RPMI7951 (cell line): ENCODE data around the gene IGFBP4. TPM values are rescaled to one million over a fixed set of nuclear protein-coding genes. Genes with fewer than 3 reads are reported as not detected.

ENCODE experiments used
- DNase-seq: peaks from one replicate; pipeline ENCODE4 v3.0.0-alpha.2; 2012; ENCODE audit warnings: low read depth
- total RNA-seq: library from RNA; depleted of rRNA; stranded (reverse); fragments of >200 nt; shearing (Covaris generic); gene quantifications from 2 replicates; pipeline ENCODE4 v1.2.3, GENCODE V29; 2014; rRNA removed

The IGFBP4 gene
- total RNA-seq, 1 experiment from 2014 or later = 2.3 TPM

GRCh38 chr17:40490289-40490853, 47.1 kb downstream of the IGFBP4 start:
- no peak for DNase-seq

DNA sequence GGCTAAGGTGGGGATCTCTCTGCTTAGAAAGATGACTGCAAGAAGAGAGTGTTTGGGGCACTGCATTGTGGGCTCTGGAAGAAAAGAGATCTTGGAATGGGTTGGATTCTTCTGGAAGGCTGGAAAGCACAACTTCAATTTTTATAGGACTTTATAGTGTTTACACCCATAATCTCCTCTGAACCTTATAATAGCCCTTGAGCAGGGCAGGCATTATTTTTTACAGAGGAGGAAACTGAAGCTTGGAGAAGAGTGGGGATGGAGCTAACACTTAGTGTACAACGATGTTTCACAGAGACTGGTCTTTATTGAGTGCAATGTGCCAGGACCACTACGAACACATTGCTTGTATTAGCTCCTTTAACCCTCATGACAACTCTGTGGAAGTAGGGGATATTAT, 47.7 kb downstream of the IGFBP4 start:
- DNase-seq = no peak

GRCh38 chr17:40491486-40491885, 48.2 kb downstream of the IGFBP4 start:
- DNase-seq = no peak

DNA sequence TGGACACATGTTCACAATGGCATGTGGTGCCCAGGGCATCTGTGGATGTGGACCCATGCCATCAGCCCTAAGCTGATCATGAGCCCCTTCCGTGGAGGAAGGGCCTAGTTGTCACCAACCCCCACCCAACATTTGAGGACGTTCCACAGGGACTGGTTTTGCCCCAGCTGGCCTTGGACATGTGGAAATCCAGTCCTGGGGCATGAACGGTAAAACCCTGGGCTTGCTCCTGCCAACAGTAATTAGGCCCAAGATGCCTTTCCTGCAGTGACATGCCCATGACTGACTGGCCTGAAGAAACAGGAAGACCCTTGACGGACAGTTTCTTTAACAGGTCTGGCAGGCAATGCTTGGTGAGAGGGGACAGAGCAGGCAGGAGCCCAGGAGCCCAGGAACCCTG, 50.4 kb downstream of the IGFBP4 start:
- no peak for DNase-seq

DNA sequence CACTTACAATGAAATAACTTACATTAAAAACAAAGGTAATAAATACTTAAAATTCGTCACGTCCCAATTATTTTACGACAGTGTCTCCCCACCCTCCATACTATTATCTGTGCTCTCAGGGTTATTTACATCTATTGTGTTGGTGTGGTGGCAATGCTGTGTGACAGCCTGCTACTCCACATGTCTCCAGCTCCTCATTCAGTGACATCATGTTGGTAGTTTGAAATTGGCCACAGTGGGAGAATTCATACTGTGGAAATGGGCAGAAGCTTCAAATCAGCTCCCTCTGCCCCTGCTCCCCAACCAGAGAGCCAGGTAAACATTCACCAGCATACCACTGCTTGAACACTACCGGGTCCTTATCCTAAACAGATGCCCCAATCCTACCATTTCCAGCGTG, 51.9 kb downstream of the IGFBP4 start:
- DNase-seq = no peak

DNA sequence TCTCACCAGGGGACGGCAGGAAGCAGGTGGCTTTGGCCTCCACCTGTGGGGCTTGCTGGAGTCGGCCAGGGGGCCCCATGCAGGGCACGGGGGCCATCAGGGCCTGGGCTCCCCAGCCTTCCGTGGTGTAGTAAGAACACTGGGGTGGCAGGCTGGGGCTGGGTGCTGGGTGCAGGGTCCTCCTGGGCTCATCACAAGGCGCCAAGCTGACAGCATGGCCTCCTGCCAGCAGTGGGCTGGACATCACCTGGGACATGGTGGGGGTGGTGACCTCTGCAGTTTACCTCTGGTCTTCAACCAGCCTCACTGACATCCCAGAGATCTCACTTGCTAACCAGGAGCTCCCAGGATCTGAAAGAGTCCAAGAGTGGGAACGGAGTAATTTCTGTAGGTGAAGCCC, 52.9 kb downstream of the IGFBP4 start:
- DNase-seq = no peak

DNA sequence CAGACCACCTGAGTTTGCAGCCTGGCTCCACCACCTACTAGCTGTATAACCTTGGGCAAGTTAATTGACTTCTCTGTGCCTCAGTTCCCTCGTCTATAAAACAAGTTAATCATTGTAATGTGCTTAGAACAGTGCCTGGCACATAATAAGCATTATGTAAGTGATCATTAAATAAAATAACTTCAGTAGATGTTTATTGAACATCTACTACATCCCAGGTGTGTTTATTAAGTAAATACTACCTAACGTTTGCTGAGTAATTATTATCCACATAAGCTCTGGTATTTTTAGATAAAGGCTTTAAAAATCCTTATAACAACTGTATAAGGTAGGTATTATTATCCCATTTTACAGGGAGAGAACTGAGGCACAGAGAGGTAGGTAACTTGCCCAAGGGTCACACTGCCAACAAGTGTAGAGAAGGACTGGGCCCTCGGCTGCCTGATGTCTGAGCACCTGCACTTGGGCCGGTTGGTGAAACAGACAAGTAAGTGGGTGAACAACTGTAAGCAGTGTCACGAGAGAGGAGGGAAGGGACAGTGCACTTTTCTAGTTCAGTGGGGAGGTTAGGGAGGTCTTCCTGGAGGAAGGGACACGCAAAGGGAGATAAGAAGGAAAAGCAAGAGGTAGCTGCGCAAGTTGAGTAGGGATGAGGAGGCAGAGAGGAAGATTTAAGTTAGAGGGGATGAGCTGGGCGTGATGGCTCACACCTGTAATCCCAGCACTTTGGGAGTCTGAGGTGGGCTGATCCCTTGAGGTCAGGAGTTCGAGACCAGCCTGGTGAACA, 53.6 kb downstream of the IGFBP4 start:
- no peak for DNase-seq

- no peak for DNase-seq
These were observed 54.4 kb downstream of the IGFBP4 start for GRCh38 chr17:40497695-40498094.

GRCh38 chr17:40498281-40499084, 55.2 kb downstream of the IGFBP4 start:
- DNase-seq = no peak

GRCh38 chr17:40499551-40500189, 56.4 kb downstream of the IGFBP4 start:
- DNase-seq = peak; percentile 65

- no peak for DNase-seq
These were observed 56.9 kb downstream of the IGFBP4 start for GRCh38 chr17:40500190-40500589.

- no peak for DNase-seq
These were observed 57.5 kb downstream of the IGFBP4 start for GRCh38 chr17:40500709-40501108.

GRCh38 chr17:40501499-40501911, 58.3 kb downstream of the IGFBP4 start, which contains the start of gene TNS4:
TSS of gene TNS4 (minus strand) at chr17:40501623. CDS start at chr17:40496425, 5,198 bp downstream.
- DNase-seq = no peak

DNA sequence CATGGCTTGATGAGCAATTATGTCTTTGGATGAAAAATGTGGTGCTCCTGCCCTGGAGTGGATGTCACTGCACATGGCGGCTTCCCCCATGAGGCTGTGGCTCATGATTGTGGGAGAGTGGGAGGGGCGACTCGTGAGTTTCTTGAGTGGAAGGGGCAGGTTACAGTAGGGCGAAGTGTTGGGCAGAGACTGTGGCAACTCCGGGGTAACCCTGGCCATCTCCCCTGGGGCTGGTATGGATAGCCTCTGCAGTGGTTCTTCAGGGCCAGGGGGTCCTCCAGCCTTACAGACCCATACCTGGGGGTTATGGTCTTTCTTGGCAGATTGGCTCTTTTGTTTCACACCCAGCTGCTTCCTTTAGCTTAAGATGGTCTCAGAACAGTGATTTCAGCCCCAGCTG, 59.5 kb downstream of the IGFBP4 start:
- DNase-seq = no peak

DNA sequence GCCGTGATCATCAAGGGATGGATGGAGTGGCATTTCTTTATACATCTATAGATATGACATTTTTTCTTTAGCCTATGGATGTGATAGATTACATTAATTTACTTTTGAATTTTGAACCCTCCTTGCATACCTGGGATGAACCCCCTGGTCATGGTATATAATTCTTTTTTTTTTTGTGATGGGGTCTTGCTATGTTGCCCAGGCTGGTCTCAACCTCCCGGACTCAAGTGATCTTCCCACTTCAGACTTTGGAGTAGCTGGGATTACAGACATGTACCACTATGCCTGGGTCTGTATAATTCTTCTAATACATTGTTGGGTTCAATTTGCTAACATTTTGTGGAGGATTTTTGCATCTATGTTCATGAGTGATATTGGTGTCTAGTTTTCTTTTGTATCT, 59.9 kb downstream of the IGFBP4 start:
- DNase-seq = no peak

- DNase-seq = no peak
These were observed 63.5 kb downstream of the IGFBP4 start for GRCh38 chr17:40506786-40507185.

Other genes with a start within 250 kb of the IGFBP4 start
- 6.1 and 6.3 TPM in 2 replicates for gene WIPF2, start 224.1 kb upstream of the IGFBP4 start, total RNA-seq
- gene CDC6, start 155.6 kb upstream of the IGFBP4 start, total RNA-seq = 38.9 and 41.2 TPM in 2 replicates
- 10.2 and 13.3 TPM in 2 replicates for gene RARA, start 134.3 kb upstream of the IGFBP4 start, total RNA-seq
- not detected in 2 replicates for gene GJD3, start 78.7 kb upstream of the IGFBP4 start, total RNA-seq
- gene TOP2A, start 25.6 kb upstream of the IGFBP4 start, total RNA-seq = 303 and 315 TPM in 2 replicates
- gene TNS4, start 58.2 kb downstream of the IGFBP4 start, total RNA-seq = not detected in 2 replicates
- gene CCR7, start 122.0 kb downstream of the IGFBP4 start, total RNA-seq = not detected in 2 replicates
- 64.8 and 90.4 TPM in 2 replicates for gene SMARCE1, start 204.4 kb downstream of the IGFBP4 start, total RNA-seq
- gene KRT222, start 221.7 kb downstream of the IGFBP4 start, total RNA-seq = not detected in 2 replicates